GM19324 (cell line): ENCODE data around the gene ALOX15B.
"Not testable (repeated sequence)": the region's sequence is repeated elsewhere in the genome, so short reads cannot be mapped to it uniquely, and the experiment has no call there.

ENCODE experiments used
- ATAC-seq: cut with Tn5 transposase; IDR thresholded peaks from one replicate; pipeline ENCODE4 v1.9.1; 2021; ENCODE audit warnings: mild to moderate bottlenecking, moderate library complexity; ENCODE audit not compliant: unreplicated experiment, low FRiP score

ALOX15B gene

GRCh38 chr17:8076502-8077266, 37.8 kb downstream of the ALOX15B start:
- no peak for ATAC-seq

GRCh38 chr17:8077939-8078338, 39.1 kb downstream of the ALOX15B start:
- not testable (repeated sequence) for ATAC-seq

- ATAC-seq = no peak
These were observed 40.7 kb downstream of the ALOX15B start for GRCh38 chr17:8079291-8080207.

- ATAC-seq = no peak
These were observed 41.4 kb downstream of the ALOX15B start for GRCh38 chr17:8080208-8080798.

- no peak for ATAC-seq
These were observed 42.0 kb downstream of the ALOX15B start for GRCh38 chr17:8080799-8081219.

- no peak for ATAC-seq
These were observed 43.0 kb downstream of the ALOX15B start for GRCh38 chr17:8081876-8082275.

GRCh38 chr17:8082292-8082691, 43.4 kb downstream of the ALOX15B start:
- no peak for ATAC-seq

- no peak for ATAC-seq
These were observed 45.4 kb downstream of the ALOX15B start for GRCh38 chr17:8084250-8084649.

GRCh38 chr17:8087075-8087951, 48.5 kb downstream of the ALOX15B start, which contains the start of gene ALOX12B:
Gene ALOX12B (minus strand): TSS chr17:8087716. CDS start chr17:8087442, 274 bp downstream.
- ATAC-seq = no peak

GRCh38 chr17:8087952-8088230, 49.0 kb downstream of the ALOX15B start:
- no peak for ATAC-seq

- ATAC-seq = no peak
These were observed 50.9 kb downstream of the ALOX15B start for GRCh38 chr17:8089728-8090127.

GRCh38 chr17:8091033-8091687, 52.3 kb downstream of the ALOX15B start:
- no peak for ATAC-seq

- ATAC-seq = no peak
These were observed 56.5 kb downstream of the ALOX15B start for GRCh38 chr17:8095361-8095760.

GRCh38 chr17:8096541-8096940, 57.7 kb downstream of the ALOX15B start:
- no peak for ATAC-seq
